Measurements from ENCODE around the gene ARHGAP22.

The ARHGAP22 gene

DNA sequence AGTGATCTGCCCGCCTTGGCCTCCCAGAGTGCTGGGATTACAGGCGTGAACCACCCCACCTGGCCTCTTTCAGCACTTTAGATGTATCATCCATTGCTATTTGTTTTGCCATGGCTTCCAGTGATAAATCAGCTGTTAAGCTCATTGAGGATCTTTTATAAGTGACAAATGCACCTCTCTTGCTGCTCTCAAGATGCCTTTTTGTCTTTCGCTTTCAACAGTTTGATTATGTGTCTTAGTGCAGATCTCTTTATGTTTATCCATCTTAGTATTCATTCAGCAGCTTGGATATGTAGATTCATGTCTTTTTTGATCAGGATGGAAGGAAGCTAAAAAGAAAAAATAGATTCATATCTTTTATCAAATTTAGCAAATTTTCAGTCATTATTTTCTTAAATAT is 192.8 kb downstream of the ARHGAP22 start:
- DNase-seq, result no peak

DNA sequence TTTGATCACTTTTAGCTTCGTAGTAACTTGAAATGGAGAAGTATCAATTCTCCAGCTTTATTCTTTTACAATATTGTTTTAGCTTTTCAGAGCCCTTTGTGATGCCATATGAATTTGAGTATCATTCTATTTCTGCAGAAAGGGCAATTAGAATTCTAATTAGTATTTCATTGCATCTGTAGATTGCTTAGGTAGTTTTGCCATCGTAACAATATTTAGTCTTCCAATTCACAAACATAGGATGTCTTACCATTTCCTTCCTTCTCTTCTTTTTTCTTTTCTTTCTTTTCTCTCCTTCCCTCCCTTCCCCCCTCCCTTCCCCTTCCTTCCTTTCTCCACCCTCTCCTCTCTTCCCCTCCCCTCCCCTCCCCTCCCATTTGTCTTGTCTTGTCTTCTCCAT is 193.4 kb downstream of the ARHGAP22 start:
- DNase-seq, result no peak

DNA sequence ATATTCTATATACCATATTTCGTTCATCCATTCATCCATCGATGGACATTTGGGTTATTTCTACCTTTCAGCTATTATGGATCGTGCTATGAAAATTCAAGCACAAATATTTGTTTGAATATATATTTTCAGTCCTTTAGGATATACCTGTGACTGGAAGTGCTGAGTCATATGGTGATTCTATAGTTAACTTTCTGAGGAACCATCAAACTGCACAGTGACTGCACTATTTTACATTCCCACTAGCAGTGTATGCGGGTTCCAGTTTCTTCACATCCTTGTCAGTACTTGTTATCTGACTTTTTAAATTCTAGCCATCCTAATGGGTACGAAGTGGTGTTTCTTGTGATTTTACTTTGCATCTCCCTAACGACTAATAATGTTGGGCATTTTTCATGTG is 194.4 kb downstream of the ARHGAP22 start:
- no peak for DNase-seq

DNA sequence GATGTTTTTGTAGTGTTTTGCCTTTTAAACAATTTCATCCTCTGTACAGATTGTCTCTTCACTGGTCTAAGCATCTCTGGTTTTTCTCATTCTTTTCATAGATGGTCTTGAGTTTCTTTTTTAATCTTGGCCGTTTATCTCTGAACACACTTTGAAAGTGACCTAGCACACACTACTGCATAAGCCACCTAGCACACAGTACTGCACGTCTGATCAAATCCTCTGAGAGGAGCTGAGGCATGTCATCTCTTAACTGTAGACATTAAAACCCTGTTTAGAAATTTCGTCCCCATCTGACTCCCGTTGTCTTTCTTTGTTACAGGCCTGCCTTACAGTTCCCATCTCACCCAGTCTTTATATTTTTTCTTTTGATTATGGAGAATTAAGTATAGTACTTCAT is 198.2 kb downstream of the ARHGAP22 start:
- DNase-seq, result no peak

DNA sequence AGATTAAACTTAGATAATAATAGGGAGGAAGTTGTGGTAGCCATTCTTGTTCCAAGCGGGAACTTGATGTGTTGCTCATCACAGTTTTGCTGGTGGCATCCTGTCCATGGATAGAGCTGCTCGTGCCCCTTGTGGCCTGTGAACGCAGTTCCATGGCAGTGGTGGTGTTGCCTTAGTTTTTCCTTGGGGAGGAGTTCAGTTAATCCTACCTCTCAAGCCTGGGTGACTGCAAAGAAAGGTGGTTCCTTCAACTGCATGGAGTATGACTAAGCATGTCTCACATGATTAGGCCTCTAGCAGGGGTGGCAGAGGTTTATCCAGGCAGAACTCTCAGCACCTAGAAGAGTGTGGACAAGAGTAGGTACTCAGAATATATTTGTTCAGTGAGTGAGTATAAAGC is 198.7 kb downstream of the ARHGAP22 start:
- no peak for DNase-seq

DNA sequence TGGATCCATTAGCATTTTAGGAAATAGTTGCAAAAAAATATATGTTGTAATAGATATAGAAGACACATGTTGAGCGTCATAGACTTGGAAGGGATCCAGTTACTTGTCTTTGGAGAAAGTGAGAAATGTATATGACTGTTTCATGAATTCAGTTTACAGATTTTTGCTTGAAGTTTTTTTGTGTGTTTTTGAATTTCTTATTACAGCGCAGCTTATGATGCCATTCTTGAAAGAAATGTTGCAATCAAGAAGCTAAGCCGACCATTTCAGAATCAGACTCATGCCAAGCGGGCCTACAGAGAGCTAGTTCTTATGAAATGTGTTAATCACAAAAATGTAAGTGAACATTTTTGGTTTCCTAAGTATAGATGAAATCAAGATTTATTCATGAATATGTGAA is 200.2 kb downstream of the ARHGAP22 start:
- no peak for DNase-seq

DNA sequence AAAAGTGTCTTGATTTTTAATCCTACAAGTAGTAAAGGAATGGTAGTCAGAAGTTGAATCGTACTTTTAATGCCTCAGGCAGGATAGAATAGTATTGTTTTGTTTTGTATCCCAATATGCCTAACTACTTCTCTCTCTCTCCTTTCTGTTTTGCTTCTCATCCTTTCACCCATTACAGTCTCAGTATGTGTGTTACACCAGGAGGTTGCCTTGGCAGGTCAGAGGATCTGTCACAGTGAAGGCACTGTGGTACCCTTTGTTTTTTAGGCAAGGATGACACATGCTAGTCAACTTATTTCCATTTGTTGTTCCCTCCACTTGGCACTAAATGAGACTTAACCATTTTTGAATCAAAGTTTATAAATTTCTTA is 204.0 kb downstream of the ARHGAP22 start:
- no peak for DNase-seq

DNA sequence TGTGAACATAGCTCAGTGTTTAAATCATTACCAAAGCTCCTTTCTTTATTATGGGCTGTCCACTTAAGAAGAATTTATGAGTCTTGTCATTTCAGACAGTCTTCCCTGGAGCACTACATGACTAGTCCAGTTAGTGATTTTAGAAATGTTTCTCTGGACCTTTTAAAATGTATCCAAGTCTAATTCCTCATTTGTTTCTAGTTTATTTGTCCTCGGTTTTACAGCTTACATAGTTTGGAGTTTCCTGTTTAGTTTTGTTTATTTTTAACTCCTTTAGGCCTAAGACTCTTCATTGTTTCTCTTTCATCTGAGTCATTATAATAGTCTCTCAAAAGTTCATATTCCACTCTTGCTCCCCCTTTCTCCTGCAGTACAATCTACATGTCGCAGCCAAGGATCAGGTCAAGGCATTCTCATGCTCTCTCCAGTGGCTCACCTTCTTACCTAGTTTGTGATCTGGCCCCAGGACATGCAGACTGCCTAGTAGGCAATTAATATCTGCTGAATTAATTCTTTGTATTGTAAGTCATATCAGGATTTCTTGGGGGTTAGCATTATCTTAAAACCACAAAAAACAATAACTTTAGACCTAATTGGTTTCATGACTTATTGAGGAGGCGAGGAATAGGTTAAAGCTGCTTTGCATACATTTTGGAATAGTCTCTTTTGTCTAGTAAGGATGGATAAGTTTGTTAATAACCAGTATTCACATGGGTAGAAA is 204.6 kb downstream of the ARHGAP22 start:
- no peak for DNase-seq

DNA sequence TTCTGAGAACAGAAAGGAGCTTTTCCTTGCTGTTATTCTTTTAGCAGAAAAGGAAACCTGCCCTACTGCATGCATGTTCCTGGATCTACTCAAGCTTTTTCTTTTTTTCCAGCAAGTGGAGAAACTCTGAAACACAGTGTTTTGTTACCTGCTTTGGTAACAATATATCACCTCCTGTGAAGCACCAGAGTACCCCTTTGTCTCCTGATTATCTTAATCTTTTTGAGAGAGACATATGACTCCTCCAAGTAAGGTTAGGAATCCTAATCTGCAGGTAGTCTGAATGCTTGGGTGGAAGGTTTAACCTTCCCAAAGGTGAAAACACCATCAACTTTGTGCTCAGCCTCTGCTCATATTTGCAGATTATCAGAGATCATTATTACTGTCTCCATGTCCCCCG is 205.3 kb downstream of the ARHGAP22 start:
- no peak for DNase-seq

DNA sequence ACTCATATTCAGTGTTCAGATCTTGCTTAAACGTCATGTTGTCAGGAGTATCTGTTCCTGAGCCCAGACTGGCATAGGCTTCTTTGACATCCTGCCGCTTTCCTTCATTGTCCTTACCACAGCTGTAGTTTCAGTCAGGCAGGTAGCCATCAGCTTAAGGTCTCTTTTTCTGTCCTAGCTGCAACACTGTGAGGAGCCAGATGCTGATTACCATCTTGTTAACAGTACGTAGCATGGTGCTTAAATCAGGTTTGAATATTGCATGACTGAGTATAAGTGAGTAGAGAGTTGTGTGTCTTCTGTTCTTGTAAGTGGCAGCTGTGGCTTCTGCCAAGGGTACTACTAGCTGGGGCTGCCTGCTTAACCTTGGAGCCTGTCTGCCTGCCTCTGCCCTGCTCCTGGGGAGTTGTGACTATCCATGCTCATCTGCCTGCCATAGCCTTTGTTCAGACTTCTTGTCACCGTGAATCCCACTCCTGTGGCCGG is 205.8 kb downstream of the ARHGAP22 start:
- DNase-seq, result no peak

DNA sequence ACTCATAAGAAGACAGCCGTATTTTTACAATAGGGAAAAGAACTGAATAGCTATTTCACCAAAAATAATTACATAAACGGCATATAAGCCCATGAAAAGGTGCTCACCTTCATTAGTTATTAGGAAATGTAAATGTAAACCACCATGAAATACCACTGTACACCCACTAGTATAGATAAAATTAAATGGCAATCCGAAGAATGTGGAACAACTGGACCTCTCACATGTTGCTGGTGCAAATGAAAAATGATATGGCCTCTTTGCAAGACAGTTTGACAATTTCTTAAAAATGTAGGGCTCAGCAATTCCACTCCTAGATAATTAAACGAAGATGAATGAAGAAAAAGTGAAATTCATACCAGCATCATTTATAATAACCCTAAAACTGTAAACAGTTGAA is 206.6 kb downstream of the ARHGAP22 start:
- DNase-seq, result no peak

Data from activated CD4-positive, alpha-beta T cell treated with anti-CD3 and anti-CD28 coated beads, Interleukin-2, amount 50 U/mL, for 1 hour (primary cell).